Measurements from ENCODE around the gene SPPL2B. TPM values are rescaled to one million over a fixed set of nuclear protein-coding genes. Genes with fewer than 3 reads are reported as not detected.
A peak's percentile ranks its signal among the peaks of the same experiment; 100 is the strongest.

Gene SPPL2B
- polyA plus RNA-seq, 3 donors, result 5.7 to 64.9 (median 8.7) TPM

DNA sequence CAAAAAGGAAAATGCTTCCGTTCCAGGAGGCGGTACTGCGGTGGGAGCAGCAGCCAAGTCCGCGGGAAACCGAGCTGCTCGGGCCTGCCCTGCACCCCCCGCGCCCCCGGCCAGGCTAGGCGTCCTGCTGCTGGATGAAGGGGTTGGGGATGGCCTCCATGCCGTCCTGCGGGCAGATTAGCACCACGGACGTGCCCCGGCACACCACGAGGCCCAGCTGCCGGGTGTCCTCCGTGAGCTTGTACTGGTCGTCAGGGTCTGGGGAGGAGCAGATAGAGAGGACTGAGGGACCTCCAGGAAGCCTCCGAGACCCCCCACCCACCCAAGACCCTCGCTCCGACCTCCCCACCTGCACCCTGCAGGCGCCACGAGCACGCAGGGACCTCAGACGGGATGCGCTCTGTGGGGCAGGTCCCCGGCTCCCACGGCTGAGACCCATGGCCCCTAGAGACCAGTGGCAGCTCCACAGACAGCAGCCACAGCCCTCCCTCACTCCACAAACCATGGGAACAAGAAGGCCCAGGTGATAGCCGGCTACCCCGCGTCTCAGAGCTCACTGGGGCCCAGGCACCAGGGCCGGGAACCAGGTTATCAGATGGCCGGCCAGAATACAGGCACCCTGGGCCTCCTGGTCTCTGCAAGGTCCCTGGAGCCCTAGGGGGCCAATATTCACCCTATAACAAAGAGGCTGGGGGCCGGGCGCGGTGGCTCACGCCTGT, 6.8 kb upstream of the SPPL2B start:
- no peak for DNase-seq
- peaks cover 29 to 59% of the 10 kb centered on the region in 2 donors for H3K36me3 Mint-ChIP-seq
- no peak overlapping the region for H3K4me3 ChIP-seq (replicated peaks in 1 of 3; ENCODE audit: low read depth in 2 of 3, low read length in 3 of 3)
- H3K9me3 ChIP-seq (replicated peaks in 1 of 2; ENCODE audit: control insufficient read depth in 1 of 2, insufficient read depth in 1 of 2, low read length in 2 of 2), result no peaks in the 10 kb centered on the region
- TF ChIP-seq, protein P1, sequence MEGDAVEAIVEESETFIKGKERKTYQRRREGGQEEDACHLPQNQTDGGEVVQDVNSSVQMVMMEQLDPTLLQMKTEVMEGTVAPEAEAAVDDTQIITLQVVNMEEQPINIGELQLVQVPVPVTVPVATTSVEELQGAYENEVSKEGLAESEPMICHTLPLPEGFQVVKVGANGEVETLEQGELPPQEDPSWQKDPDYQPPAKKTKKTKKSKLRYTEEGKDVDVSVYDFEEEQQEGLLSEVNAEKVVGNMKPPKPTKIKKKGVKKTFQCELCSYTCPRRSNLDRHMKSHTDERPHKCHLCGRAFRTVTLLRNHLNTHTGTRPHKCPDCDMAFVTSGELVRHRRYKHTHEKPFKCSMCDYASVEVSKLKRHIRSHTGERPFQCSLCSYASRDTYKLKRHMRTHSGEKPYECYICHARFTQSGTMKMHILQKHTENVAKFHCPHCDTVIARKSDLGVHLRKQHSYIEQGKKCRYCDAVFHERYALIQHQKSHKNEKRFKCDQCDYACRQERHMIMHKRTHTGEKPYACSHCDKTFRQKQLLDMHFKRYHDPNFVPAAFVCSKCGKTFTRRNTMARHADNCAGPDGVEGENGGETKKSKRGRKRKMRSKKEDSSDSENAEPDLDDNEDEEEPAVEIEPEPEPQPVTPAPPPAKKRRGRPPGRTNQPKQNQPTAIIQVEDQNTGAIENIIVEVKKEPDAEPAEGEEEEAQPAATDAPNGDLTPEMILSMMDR (IDR thresholded peaks at IDR 0.05), result no peak
- H3K27ac ChIP-seq (ENCODE audit: low read depth in 1 of 2, low read length in 2 of 2), result no peak overlapping the region
- H3K27ac Mint-ChIP-seq, result no peak overlapping the region
- intact Hi-C loops (cut with micrococcal nuclease), result no loop called here
- peaks cover 0 to 3% of the 10 kb centered on the region in 2 donors for H3K4me1 ChIP-seq (ENCODE audit: control insufficient read depth in 1 of 2, insufficient read depth in 2 of 2, low read length in 2 of 2)
- WGBS (ENCODE audit: insufficient coverage), result 98% methylated on average over 25 of the region's 39 CpGs
- H3K27me3 ChIP-seq (ENCODE audit: control insufficient read depth in 2 of 2, insufficient read depth in 2 of 2, low read length in 2 of 2), result no peaks in the 10 kb centered on the region
- H3K4me1 Mint-ChIP-seq, result peaks cover 13% of the 10 kb centered on the region
- H4K20me1 ChIP-seq (ENCODE audit: insufficient read depth, low read length), result peaks cover 7% of the 10 kb centered on the region
- peaks cover 36 to 45% of the 10 kb centered on the region in 2 donors for H3K36me3 ChIP-seq (replicated peaks in 1 of 2; ENCODE audit: control insufficient read depth in 1 of 2, insufficient read depth in 2 of 2, low read length in 2 of 2)
- H2AFZ ChIP-seq (ENCODE audit: insufficient read depth, low read depth, low read length, poor library complexity, severe bottlenecking), result no peak overlapping the region
- no peak overlapping the region for H3K9ac ChIP-seq (ENCODE audit: insufficient read depth, low read length, poor library complexity, severe bottlenecking)
- no peak overlapping the region for H3K4me2 ChIP-seq (replicated peaks; ENCODE audit: extremely low read depth, low read length, poor library complexity, severe bottlenecking)
- no peak overlapping the region for H3K4me3 Mint-ChIP-seq
- H3K9me3 Mint-ChIP-seq, result peaks cover 0 to 2% (median 0%) of the 10 kb centered on the region in 7 donors
- peaks cover 0 to 5% (median 0%) of the 10 kb centered on the region in 3 donors for H3K27me3 Mint-ChIP-seq (ENCODE audit: low read depth in 3 of 3)
- peaks cover 23% of the 10 kb centered on the region for H3K79me2 ChIP-seq (ENCODE audit: insufficient read depth, low read length)

DNA sequence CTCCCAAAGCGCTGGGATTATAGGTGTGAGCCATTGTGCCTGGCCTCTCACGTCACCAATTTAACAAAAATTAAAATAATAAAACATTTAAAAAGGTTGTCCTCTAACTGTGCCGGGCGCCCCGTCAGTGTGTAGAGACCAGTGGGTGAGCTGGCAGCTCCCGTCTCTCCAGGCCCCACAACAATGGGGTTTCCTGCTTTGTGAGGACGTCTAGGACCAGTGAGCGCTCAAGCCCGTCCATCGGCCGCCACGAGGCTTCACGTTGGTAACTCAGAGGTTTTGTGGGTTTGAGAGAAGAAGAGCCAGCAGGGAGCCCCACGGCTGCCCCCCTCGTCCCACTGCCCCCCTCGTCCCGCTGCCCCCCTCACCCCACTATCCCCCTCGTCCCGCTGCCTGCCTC, 4.8 kb upstream of the SPPL2B start:
- Histone ChIP-seq H3K27ac (ENCODE audit: low read depth in 1 of 2, low read length in 2 of 2) (no peak overlapping the region), H2AFZ (ENCODE audit: insufficient read depth, low read depth, low read length, poor library complexity, severe bottlenecking) (no peak overlapping the region), H3K79me2 (ENCODE audit: insufficient read depth, low read length) (peaks cover 34% of the 10 kb centered on the region), H3K4me2 (replicated peaks; ENCODE audit: extremely low read depth, low read length, poor library complexity, severe bottlenecking) (no peak overlapping the region), H3K9ac (ENCODE audit: insufficient read depth, low read length, poor library complexity, severe bottlenecking) (no peak overlapping the region), H3K36me3 (replicated peaks in 1 of 2; ENCODE audit: control insufficient read depth in 1 of 2, insufficient read depth in 2 of 2, low read length in 2 of 2) (peaks cover 36 to 45% of the 10 kb centered on the region in 2 donors), H4K20me1 (ENCODE audit: insufficient read depth, low read length) (peaks cover 13% of the 10 kb centered on the region), H3K27me3 (ENCODE audit: control insufficient read depth in 2 of 2, insufficient read depth in 2 of 2, low read length in 2 of 2) (no peaks in the 10 kb centered on the region), H3K9me3 (replicated peaks in 1 of 2; ENCODE audit: control insufficient read depth in 1 of 2, insufficient read depth in 1 of 2, low read length in 2 of 2) (no peaks in the 10 kb centered on the region), H3K4me3 (replicated peaks in 1 of 3; ENCODE audit: low read depth in 2 of 3, low read length in 3 of 3) (no peak overlapping the region), H3K4me1 (ENCODE audit: control insufficient read depth in 1 of 2, insufficient read depth in 2 of 2, low read length in 2 of 2) (peaks cover 9 to 18% of the 10 kb centered on the region in 2 donors)
- Mint-ChIP-seq H3K4me3 (no peak overlapping the region), H3K36me3 (peaks cover 29 to 60% of the 10 kb centered on the region in 2 donors), H3K4me1 (peaks cover 24% of the 10 kb centered on the region), H3K9me3 (peaks cover 0 to 2% (median 0%) of the 10 kb centered on the region in 7 donors), H3K27ac (peak overlapping the region in 1 of 7 donors; percentile 8), H3K27me3 (ENCODE audit: low read depth in 3 of 3) (peaks cover 0 to 3% (median 0%) of the 10 kb centered on the region in 3 donors)
- DNase-seq, result no peak
- 82% methylated on average over 2 of the region's 19 CpGs for WGBS (ENCODE audit: insufficient coverage)
- intact Hi-C loops (cut with micrococcal nuclease), result no loop called here
- TF ChIP-seq, protein P1 (IDR thresholded peaks at IDR 0.05), result no peak

Measured in CD14-positive monocyte (primary cell).